ENCODE data around the gene UBE2N.
A peak's percentile ranks its signal among the peaks of the same experiment; 100 is the strongest.
"Not testable (repeated sequence)": the region's sequence is repeated elsewhere in the genome, so short reads cannot be mapped to it uniquely, and the experiment has no call there.

UBE2N gene

DNA sequence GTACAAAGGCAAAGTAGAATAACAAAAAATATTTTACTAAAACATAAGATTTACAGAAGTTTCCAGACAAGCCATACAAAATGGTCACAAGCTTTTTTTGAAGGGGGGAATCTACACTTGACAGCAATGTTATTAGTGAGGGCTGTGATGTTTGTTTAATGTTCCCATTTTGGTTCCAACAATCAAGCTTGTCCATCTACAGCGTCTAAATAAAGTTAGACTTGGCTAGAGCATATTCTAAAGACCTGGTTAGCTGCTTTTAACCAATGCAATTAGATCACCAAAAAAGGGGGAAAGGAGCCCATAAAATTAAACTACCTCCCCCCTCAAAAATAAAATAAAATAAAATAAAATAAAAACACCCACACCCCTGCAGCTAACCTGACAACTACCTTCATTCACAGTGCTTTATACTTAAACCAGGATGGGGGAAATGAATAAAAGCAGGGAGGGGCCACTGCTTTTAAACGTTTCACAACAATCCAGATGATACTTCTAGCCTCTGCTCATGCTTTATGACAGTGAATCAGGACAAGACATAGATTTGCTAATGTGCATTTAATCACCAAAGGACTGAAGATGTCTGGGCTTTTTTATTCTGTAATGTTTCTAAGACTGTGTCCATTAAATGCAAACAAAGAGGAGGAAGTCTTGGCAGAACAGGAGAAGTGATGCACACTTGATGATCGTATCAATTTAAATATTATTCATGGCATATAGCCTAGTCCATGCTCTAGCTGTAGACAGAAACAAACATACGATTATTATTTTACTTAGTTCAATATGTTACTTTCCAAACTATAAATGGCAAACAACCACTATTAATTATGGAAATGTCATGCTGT, 32.2 kb downstream of the UBE2N start:
- DNase-seq: not testable (repeated sequence)

DNA sequence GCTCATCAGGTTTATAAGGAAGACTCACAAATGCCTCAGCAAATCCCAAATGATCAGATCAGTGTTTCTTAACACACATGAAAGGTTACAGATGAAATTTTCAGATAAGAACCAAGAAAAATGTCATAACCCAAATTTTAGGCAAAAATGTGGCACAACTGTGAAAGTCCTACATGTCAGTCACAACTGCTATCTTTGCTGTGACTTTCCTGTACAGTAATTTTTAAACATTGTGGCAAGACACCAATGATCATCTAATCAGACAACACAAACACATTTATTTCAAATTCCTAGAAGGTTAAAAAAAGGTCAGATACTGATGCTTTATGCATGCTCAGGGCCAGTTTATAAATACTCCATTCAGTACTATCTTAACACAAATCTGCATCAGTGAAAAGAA, 32.9 kb downstream of the UBE2N start:
- DNase-seq: no peak

DNA sequence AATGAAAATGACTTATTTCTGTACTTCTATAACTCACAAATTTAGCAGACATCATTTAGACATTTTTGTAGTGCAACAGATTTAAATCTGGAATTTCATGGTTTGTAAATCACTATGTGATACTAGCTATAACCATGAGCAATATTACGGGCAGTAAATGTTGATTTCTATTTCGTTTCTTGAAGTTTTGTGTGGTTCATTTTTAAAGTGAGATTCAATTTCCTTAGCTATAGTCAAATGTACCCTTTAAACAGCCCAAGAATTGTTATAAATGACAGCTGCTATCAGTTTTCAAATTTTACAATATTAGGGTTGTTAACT, 33.8 kb downstream of the UBE2N start:
- no peak for DNase-seq

DNA sequence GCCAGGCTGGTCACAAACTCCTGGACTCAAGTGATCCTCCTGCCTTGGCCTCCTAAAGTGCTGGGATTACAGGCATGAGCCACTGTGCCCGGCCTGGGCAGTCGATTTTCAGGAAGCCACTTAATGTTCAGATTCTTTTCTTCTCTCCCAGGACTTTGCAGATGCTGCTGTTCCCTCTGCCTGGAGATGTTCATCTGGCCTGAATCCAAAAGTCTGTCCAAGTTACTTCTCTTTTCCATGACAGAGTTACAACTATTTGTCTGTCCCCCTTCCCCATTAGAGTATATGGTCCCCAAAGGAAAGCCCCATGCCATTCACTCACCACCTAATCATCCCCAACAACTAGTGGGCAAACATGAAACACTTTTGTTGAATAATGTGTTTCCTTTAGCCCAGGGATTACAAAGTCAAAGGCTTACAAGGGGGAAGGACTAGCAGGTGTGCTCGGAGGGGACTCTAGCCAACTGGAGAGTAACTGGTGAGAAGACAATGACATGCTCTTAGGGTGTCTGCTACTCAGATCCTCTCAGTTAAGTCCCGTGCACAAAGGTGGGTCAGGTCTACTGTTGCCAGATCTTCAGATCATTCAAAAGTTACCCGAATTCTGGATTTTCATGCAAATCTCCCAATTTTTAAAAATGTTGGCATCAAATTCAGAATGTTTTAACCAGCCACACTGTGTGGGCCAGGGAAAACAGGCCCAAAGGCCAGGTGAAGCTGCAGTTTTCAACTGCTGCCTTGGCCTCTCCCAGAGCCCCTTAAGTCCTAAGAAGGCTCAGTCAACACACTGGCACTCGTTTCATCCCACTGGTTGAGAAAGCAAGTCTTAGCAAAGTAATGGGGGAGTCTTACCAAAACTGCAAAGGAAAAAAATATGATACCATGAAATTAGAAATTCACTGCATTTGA, 34.4 kb downstream of the UBE2N start:
- DNase-seq: peak in 1 of 2 experiments; percentile 31

DNA sequence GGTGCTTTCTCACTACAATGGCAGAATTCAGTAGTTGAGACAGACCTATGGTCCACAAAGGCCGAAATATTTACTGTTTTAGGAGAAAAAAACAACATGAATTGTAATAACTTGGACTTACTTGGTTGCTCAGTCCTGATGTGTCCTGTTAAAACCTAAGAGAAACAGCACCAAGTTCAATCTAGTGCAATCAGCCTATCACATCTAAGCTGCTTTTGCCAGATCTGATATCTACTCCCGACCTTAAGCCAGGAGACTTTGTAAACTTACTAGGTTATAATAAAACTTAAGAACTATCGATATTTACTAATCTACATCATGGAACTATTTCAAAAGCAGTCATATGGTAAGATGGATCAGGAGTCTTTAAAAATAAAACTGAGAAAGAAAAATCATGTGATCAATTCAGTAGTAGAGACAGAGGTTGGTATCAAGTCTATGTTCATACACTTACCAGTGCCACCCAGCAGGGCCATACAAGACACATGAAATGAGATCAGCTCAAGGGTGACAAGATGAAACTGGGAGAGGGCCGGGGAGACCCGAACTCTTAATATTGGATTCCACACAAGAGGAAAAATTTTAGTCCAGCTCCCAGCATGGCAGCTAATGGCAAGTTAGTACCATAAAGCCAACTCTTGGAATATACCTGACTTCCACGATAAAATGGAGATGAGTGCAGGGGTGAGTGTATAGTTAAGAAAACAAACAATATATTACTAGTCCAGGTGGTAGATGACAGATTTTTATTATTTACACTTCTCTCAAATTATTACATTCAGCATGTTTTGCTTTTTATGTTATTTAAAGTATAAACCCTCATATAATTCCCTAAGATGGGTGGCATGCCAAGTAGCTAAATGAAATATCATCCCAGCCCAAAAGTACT, 36.5 kb downstream of the UBE2N start:
- DNase-seq: no peak

DNA sequence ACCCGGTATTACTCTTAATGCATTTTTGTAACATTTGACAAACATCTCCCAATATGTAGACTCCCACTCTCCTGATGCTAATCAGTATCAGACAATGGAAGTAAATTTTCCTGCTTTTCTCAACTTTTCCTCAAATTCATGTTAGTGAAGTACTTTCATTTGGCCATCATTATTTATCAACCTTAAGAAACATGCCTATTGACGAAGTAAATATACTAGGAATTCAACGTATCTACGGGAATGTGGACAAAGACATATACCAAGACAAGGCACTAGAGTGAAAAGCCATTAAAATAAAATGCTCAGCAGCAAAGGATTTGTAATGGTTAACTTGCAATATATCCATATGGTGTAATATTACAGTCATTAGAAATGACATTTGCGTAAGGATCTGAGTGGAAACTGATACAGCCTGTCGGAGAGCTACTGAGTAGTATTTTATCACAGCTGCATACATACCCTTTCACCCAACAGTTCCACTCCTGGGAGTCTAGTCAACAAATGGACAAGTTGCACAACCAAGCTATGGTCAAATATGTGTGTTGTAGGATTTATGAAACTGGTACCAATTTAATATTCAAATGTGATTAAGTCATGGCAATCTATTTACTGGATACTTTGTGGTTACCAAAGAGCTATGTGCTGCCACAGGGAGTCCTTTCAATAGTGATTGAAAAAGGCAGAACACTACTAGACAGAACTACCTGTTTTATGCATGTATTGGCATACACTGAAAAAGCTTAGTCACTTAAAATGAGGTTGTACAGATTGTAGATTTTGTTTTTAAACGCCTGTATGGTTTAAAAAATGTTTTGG, 37.6 kb downstream of the UBE2N start:
- DNase-seq: no peak

DNA sequence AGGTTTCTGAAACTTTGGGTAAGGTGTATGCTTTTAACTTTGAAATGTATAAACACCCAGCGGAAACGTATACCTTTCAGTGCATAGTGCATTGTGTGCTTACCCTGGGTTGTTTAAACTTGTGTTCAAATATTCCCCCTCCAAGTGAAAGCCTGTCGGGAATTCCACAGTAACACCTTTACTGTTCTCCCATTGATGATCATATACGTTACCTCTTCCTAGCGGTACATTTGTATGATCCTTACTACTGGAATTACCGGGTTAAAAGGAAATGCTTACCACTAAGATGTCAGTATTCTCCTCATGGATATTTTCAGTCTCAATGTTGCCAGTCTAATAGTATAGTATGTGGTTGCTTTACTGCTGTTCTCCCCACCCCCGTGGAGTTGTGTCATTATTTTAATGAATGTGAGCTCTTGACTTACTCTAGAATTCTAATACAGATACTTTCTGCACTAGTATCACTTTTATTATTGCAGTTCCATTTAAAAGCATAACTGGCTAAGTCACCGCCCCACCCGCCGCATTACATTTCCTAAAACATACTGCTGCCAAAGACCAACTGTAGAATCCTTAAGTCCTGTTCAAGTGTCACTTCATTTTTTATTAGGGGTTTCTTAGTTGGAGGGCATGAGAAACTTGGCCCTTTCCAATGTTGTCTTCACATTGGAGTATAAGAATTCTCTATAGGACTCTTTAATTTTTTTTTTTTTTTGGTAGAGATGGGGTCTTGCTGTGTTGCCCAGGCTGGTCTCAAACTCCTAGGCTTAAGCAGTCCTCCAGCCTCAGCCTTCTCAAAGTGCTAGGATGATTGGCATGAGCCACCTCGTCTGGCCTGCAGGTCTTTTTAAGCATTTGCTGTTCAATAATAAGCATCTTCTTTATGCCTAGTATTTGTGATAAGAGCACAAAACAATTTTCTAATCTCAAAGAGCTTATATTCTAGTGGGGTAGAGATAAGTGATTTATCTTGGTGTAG, 39.1 kb downstream of the UBE2N start:
- no peak for DNase-seq

DNA sequence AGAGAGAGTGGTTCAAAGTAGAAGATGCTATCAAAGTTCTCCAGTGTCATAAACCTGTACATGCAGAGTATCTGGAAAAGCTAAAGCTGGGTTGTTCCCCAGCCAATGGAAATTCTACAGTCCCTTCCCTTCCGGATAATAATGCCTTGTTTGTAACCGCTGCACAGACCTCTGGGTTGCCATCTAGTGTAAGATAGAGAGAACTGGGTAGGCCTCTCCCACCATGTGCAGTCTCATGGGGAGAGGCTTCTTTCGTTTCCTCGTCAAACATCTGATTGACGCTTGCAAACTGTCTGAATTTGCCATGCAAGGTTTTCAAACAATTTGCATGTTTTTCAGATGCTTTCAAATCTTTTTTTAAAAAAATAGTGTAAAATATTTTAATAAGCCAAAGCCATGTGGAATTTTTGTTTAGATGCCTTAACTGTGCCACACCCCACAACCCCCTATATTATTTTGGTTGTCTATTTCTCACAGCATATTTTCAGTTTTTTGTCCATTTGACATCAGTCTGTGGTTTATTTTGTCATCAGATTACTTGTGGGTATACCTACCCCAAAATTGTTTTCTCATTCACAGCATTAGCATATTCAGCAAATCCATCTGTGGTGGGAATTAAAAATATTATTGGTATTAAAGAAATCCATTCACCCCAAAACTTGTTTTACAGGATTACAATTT, 42.4 kb downstream of the UBE2N start:
- not testable (repeated sequence) for DNase-seq

DNA sequence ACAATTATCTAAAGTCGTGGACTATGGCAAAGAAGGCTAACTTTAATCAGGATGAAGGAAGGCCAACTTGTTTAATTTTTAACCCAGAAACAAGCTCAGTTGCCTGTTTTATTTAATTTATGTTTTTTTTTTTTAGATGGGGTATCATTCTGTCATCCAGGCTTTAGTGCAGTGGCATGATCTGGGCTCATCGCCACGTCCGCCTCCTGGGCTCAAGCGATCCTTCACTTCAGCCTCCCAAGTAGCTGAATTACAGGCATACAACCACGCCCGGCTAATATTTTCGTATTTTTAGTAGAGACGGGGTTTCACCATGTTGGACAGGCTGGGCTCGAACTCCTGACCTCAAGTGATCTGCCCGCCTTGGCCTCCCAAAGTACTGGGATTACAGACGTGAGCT, 44.3 kb downstream of the UBE2N start:
- DNase-seq: no peak

DNA sequence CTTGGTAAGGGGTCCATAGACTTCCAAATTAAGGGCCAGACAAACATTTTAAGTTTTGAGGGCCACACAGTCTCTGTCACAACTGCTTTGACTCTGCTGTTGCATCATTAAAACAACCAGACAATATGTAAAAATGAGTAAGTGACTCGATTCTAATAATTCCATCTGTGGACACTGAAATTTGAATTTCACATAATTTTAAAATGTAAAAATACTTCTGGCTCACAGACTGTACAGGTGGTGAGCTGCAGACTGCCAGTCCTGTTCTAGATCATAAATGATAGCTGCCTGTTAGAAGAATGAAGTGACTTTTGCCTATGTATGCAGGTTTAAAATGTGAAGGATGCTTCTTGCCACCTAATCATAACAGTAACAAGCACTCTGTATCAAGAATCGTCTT, 48.3 kb downstream of the UBE2N start:
- no peak for DNase-seq

DNA sequence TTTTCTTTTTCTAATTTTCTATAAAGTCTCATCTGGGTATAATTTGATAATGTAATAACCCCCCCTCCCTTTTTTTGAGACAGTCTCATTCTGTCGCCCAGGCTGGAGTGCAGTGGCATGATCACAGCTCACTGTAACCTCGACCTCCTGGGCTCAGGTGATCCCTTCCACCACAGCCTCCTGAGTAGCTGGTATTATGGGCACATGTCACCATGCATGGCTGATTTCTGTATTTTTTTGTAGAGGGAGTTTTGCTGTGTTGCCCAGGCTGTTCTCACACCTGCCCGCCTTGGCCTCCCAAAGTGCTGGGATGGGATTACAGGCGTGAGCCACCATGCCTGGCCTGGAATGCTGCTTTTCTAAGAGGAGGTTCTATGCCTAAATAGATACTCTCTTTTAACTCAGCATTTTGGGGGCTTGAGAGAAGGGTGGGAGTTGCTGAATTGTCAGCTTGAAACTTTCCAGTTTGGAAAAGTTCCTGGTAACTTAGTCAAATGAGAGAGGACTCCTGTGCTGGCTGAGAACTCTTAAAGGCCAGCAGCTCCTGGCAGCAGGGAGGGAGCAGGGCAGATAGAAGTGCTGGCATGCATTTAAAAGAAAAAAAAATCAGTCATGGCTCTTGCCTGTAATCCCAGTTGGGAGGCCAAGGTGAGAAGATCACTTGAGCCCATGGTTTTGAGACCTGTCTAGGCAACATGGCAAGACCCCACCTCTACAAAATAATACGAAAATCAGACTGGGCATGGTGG, 51.0 kb downstream of the UBE2N start:
- no peak for DNase-seq

DNA sequence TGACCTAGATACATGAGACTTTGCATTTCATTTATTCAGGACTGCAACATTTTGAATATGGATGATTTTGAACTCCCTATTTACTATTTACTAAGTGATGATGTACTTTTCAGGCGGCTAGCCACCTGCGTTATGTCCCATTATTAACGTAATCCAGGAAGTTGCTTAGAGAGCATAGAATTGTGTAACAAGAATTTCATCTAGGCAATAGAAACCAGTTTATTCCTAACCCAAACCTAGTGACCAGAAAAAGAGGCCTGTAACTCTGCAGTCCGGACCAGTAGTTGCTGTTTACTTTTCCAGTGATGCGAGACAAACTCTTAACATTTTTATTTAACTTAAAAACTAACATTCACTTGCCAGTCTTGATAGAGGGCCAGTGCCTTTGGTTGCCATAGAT, 51.7 kb downstream of the UBE2N start:
- DNase-seq: no peak

DNA sequence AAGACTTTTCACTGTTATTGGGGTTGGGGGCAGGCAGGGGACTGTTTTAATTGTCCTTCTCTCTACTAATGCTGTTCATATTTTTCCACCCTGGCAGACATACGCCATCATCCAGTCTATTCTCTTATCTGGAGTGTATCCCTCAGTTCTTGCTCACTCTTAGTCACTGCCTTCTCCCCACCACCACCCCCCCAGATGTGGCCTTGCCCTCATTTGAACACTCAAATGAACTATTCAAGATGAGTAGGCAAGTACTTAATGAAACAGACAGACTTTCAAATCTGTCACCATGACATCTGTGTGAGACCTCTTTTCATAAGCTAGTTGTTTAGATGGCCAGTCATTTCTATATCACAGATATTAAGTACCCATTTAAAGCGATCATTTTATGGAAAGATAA, 54.0 kb downstream of the UBE2N start:
- DNase-seq: no peak

DNA sequence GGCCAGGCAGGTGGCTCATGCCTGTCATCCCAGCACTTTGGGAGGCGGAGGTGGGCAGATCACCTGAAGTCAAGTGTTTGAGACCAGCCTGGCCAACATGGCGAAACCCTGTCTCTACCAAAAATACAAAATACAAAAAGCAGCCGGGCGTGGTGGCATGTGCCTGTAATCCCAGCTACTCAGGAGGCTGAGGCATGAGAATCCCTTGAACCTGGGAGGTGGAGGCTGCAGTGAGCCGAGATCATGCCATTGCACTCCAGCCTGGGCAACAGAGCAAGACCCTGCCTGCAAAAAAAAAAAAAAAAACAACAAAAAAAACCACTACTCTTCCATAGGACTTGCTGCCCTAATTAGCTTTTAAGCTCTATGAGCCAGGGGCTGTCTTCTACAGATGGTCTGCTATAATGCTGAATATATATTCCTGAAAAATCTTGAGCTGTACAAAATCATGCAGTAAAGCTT, 59.7 kb downstream of the UBE2N start:
- DNase-seq: not testable (repeated sequence)

DNA sequence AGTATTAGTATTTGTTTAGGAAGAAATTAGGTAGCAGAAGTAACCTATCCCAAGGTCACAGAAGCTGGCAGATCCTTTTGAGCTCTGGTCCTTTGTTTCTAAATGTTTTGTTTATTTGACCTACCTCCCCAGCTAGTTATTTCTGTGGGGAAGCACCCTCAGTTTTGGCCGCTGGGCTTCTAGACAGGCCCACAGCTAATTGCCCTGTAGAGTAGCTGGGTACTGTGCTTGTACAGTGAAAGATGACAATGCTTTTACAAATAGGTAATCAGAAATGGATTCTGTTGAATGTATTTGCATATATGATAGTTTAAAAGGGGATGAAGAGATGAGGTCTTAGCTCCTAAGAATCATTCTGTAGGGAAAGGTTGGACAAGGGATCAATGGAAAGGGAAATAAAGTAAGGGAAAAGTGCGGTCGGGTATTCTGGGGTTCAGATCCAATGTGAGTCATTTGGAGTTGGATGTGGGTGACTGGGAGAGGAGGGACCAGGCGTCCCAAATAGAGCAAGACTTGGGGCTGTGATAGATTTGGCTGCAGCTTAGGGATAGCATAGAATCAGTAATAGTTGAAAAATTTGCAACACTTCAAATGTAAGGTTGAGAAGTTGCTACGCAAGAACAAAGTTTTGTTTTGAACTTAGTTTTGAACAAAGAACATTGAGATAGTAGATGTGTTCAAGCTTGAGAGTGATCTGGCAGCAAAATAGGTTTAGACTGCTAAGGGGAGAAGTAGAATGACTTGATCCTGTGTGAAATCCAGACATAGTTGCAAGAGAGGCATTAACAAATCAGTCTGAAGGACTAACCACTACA, 60.4 kb downstream of the UBE2N start:
- DNase-seq: no peak

DNA sequence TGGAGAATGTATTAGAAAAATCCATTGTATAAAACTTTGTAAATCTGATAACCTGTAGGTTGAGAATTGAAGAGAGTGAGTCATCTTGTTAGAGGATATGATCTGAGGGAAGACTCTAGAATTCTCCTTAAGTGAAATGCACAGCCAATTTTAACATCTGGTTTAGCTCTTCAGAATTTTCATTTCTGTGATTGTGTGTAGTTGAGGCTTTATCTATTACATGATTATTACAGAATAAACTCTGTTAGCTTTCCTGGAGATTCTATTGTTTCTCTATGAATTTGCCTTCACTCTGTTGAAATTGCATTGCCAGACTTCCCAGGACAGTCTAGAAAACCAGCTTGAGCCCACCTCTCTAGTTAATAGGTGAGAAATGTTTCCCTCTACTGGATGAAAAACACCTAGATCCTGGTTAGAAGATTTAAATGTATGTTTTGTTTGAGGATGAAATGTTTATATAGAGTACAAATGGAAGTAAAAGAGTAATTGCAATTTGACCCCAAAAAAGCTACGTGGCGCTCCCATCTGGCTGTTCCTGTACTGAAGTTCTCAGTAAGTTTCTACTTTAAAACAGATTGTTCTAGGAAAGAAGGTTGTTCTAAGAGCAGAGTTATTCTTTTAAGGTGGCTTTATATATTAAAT, 61.1 kb downstream of the UBE2N start:
- DNase-seq: peak; percentile 36 to 45

DNA sequence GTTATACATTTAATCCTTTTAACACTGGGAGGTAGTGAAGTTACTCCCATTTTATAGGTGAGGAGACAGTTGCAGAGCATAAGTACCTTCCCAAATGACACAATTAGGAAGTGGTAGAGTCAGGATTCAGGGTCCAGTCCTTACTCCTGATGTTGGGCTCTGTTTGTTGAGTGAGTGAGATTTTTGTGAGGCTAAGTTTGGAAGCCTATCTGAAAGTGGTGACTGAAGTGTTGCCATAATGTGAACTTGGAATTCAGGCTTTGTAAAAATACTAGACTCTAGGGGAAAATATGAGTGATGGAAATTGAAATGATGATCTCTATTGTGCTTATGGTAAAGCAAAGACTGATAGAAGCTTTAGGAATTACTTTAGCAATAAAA, 61.8 kb downstream of the UBE2N start:
- no peak for DNase-seq
